NCI-H1092 (cell line): Measurements from ENCODE around the gene KHNYN.

Experiments
- DNase-seq: peaks from one replicate; lab custom pipeline; 2025; lab: John Stamatoyannopoulos, UW

The KHNYN gene

DNA sequence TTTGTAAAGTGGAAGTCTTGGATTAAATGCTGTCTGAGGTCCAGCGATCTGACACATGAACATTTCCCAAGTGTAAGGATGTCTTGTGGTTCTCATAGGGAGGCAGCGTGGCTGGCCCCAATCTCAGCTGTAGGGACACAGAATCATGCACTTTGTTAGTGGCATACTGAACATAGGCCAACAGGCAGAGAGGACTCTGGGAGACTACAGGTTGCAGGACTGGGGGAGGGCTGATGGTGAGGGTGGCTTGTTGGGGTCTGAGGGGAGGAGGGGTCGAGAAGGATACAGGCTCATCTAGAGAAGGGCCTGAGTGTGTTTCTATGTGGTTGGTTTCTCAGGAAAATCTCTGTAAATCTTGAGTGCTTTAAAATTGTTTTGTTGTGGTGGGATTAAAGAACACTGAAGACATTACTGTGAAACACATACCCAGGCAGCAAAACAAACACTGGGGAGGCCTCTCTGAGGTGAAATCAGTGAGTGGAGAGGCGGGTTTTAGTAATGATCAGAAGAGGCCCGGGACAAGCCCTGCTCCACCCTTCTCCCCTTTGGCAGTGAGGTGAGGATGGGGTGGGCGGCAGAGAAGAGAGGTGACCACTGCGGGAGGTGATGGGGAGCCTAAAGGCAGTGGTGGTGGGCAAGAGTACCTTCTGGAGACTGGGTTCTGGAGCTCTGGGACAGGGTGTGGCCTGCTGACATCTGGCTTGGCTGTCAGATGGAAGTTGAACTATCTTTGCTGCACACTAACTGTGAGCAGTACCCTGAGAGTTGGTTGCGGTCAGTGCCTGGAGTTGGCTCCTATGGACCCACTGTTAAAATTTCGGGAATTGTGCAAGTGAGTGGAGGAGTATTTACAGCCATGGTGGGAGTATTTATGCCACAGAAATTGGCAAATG, 27.7 kb upstream of the KHNYN start:
- no peak for DNase-seq

DNA sequence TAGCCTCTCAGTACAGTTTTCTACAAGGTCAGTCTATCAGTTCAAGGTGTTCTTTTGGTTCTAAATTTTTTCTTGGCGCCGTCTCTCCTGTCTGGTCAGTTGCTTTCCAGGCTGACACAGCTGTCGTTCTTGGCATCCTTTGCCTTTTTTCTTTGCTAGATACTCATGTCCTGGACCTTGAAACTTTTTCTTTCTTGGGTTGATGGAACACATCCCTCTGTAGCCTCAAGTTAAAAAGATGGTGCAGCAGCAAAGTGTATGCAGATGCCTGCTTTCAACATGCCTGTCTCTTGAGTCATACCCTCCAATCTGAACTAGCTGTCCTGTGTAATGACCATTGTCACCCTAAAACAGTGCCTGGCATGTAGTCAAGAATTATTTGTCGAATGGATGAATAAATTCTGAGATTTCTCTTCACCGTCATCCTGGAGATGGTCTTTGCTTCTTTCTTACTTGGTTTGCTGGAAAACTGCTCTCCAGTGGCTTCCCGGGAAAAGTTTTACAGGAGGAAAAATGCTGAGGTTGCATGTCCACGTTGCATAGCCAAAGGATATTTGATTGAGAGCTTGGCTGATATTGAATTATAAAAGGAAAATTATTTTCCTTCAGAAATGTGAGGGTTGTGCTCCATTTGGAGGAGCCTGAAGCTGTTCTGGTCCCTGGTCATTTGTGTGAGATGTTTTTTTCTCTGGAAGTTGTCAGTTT, 26.3 kb upstream of the KHNYN start:
- no peak for DNase-seq

DNA sequence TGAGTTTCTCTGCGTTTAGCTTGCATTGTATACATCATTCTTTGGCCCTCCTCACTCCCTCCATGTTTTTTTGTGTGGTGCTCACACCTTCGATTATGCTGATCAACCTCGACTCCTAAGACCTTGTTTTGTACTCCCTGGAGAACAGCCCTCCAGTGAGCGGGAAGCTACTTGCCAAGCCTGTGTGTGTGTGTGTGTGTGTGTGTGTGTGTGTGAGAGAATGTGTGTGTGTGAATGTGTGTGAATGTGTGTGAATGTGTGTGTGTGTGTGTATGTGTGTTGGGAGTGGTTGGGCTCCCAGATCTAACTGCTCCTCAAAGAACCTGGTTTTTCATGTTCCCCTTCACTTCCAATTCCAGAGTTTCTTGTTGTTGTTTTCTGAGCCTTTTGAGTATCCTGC, 24.9 kb upstream of the KHNYN start:
- DNase-seq: no peak

DNA sequence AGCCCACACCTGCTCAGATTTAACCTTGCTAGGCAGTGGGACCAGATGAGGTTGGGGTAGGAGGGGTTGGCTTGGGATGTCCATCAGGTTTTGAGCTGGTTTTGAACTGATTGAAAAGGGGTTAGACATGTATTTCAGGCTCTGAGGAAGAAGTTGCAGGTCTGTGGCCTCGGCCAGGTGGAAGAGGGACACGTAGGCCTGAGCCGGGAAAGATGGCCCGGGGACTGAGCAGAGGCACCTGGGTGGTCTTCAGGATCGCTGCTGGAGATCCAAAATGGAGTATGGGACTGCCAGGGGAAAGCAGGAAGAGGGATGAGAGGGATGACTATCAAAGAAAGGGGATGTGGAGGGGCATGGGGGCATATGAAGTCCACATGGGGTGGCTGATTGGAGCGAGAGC, 23.3 kb upstream of the KHNYN start:
- DNase-seq: no peak

DNA sequence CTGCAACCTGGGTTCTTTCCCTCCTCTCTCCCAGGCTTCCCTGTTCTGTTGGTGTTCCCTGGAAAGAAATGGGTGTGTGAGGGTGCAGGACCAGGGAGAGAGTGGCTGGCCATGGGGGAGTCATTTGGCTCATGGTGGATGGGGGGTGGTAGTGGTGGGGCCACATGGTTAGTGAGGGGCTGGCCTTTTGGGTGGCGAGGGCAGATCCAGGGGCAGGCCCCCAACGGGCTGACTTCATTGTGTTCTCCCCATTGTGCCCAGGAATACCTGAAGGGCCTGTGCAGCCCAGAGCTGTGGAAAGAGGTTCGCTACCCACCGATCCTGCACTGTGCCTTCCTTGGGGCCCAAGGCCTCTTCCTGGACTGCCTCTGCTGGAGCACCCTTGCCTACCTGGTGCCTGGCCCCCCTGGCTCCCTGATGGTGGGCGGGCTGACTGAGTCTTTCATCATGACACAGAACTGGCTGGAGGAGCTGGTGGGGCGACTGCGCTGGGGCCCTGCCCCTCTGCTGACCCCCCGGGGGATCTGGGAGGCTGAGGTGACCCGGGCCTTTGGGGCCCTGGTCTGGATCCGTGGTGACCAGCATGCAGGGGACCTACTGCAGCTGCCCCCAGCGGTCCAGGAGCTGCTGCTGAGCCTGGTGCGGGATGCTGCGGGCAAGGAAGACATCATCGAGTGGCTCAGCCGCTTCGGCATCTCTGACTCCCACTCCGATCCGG, 22.0 kb upstream of the KHNYN start:
- DNase-seq: no peak

DNA sequence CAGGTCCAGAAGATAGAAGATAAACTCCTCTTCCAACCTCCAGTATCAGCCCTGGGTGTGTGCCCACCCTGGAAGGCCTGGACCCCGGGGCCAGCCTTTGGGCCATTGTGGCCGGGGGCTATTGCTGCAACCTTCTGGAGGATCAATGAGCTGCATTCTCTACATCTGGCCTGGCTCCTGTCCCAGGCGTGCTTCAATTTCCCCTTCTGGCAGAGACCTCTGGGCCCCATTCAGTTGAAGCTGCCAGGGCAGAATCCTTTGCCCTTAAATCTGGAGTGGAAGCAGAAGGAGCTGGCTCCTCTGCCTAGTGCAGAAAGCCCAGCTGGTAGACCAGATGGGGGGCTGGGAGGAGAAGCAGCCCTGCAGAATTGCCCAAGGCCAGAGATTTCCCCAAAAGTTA, 21.0 kb upstream of the KHNYN start:
- peak; percentile 52 for DNase-seq

DNA sequence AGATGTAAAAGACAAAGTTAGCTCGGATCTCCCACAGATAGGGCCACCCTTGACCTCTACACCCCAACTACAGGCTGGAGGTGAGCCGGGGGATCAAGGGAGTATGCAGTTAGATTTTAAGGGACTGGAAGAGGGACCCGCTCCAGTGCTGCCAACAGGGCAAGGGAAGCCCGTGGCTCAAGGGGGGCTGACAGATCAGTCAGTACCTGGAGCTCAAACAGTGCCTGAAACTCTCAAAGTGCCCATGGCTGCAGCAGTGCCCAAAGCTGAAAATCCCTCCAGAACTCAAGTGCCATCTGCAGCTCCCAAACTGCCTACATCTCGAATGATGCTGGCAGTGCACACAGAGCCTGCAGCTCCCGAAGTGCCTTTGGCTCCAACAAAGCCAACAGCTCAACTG, 20.6 kb upstream of the KHNYN start:
- DNase-seq: no peak

DNA sequence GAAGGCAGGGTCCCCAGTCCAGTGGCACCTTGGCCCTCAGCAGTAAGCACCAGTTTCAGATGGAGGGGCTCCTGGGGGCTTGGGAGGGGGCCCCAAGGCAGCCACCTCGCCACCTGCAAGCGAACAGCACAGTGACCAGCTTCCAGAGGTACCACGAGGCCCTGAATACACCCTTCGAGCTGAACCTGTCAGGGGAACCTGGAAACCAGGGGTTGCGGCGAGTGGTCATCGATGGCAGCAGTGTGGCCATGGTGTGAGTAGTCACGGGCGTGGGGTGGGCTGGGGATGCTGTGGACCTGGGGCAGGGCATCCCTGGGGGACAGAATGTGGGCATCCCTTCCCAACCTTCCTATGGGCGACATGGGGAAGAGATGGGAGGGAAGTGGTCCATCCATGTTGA, 19.8 kb upstream of the KHNYN start:
- no peak for DNase-seq

DNA sequence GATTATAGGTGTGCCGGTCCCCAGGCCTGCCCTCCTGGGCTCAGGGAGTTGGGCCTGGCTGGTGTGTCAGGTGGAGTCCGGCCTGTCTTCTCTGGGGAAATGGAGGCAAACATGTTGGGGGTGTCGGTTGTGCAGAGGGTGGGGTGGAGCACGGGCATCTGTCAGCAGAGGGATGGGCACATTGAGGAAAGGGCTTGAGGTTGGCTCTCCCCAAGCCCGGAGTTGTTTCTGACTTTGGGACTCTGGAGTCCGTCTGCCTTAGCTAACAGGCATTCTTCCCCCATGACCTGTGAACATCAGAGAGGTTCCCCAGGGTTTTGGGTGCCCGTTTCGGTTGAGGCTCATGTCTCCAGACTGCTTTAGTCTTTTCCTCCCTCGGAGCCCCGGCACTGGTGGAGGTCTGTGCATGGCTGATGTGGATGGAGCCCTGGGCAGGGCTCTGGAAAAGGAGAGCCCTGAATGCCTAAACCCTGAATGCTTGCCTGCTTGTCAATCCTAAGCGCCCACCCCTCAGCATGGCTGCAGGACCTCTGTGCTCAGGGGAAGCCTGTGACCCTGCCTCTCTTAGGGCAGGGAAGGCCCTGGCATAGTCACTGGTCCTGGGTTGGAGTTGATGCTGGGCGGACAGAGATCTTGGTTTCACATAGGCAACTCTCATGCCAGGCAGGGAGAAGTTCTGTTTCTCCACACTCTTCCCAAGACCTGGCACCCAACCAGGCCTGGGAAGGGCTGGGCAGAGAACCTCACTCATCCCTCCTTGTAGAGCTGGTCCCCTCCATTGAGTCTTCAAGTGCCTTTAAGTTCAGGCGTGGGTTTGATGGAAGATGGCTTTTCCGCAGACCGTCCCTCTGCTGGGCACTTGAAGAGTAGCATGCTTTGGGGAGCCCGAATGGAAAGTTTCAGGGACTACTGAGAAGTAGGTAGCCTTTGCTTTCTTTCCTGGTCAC, 18.0 kb upstream of the KHNYN start:
- DNase-seq: peak; percentile 23

DNA sequence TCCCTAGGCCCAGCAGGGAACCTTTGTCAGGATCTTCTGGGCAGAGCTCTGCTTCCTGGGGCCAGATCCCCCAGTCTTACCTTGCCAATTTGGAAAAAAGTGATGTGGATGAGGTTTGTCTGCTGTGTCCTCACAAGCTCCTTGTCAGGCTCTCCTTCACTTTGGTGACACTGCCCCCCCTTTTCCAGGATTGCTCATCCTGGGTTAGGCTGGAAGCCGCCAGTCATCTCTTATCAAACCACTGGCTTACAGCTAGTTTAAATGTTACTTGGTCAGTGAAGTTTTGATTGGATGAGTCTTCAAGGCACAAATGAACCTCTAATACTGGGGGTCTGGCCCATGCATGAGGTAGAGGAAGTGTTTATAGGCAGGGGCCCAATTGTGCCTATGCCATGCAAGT, 15.7 kb upstream of the KHNYN start:
- no peak for DNase-seq

DNA sequence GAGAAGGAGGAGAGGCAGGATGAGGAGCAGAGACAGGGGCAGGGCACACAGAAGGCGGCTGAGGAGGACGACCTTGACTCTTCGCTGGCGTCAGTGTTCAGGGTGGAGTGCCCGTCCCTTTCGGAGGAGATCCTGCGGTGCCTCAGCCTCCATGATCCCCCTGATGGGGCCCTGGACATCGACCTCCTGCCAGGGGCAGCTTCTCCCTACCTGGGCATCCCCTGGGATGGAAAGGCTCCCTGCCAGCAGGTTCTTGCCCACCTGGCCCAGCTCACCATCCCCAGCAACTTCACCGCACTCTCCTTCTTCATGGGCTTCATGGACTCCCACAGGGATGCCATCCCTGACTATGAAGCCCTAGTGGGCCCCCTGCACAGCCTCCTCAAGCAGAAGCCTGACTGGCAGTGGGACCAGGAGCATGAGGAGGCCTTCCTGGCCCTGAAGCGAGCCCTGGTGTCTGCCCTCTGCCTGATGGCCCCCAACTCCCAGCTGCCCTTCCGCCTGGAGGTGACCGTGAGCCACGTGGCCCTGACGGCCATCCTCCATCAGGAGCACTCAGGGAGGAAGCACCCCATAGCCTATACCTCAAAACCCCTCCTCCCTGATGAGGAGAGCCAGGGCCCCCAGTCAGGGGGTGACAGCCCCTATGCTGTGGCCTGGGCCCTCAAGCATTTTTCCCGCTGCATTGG, 14.9 kb upstream of the KHNYN start:
- DNase-seq: no peak

DNA sequence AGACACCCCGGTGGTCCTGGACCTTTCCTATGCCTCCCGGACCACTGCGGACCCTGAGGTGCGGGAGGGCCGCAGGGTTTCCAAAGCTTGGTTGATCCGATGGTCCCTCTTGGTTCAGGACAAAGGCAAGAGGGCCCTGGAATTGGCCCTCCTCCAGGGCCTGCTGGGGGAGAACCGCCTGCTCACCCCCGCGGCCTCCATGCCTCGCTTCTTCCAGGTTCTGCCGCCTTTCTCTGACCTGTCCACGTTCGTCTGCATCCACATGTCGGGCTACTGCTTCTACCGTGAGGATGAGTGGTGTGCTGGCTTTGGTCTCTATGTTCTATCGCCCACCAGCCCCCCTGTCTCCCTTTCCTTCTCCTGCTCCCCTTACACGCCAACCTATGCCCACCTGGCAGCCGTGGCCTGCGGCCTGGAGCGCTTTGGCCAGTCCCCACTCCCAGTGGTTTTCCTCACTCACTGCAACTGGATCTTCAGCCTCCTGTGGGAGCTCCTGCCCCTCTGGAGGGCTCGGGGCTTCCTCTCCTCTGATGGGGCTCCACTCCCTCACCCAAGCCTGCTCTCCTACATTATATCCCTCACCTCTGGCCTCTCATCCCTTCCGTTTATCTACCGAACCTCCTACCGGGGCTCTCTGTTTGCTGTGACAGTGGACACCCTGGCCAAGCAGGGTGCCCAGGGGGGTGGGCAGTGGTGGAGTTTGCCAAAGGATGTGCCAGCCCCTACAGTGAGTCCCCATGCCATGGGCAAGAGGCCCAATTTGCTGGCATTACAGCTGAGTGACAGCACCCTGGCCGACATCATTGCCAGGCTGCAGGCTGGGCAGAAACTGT, 14.1 kb upstream of the KHNYN start:
- DNase-seq: no peak

DNA sequence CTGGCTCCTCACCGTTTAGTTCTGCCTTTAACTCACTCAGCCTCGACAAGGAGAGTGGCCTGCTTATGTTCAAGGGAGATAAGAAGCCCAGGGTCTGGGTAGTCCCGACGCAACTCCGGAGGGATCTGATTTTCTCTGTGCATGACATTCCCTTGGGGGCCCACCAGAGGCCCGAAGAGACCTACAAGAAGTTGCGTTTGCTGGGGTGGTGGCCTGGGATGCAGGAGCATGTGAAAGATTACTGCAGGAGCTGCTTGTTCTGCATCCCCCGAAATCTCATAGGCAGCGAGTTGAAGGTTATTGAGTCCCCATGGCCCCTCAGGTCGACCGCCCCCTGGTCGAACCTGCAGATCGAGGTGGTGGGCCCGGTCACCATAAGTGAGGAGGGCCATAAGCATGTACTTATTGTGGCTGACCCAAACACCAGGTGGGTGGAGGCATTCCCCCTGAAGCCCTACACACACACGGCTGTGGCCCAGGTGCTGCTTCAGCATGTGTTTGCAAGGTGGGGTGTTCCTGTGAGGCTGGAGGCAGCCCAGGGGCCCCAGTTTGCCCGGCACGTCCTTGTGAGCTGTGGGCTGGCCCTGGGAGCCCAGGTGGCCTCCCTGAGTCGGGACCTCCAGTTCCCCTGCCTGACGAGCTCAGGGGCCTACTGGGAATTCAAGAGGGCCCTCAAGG, 13.4 kb upstream of the KHNYN start:
- DNase-seq: no peak

DNA sequence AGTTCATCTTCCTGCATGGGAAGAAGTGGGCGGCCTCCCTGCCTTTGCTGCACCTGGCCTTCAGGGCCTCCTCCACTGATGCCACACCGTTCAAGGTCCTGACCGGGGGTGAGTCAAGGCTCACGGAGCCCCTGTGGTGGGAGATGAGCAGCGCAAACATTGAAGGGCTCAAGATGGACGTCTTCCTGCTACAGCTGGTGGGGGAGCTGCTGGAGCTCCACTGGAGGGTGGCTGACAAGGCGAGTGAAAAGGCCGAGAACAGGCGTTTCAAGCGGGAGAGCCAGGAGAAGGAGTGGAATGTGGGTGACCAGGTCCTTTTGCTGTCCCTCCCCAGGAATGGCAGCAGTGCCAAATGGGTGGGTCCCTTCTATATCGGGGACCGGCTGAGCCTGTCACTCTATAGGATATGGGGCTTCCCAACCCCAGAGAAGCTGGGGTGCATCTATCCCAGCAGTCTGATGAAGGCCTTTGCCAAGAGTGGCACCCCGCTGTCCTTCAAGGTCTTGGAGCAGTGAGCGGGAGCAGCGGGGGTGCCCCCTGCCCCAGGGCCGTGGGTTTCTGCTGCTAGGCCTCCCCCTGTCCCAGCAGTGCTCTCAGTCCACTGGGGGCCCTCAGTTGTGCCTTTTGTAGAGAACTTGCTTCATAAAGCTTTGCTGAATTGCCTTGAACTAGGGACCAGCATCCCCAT, 12.7 kb upstream of the KHNYN start:
- no peak for DNase-seq

DNA sequence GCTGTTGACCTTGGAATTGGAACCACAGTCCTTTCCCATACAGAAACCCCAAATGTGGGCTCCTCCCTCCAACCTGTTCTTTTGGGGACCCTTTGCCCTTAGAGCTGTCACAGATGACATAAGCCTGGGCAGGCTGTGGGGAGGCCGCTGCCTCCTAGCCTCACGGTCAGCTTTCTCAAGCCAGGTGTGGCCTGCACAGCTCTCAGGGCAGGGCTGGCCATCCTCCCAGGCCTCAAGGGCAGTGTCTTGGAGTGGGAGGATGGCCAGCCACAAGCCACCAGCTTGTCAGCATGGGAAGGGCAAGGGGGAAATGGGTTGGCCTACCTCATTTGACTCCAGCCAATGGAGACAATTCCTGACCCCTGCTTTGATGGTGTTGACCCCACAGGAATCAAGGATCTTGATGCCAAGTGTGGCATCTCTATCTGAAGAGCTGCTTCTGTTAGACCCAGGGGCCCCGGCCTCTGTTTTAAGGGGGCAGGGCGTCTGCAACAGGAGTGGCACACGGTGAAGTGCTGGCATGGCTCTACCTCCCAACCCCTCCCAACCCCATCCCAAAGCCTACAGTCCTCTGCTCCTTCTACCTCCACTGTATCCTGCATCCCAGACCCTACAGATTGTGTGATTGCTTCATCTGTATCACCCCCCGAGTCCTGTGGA, 11.8 kb upstream of the KHNYN start:
- DNase-seq: no peak

DNA sequence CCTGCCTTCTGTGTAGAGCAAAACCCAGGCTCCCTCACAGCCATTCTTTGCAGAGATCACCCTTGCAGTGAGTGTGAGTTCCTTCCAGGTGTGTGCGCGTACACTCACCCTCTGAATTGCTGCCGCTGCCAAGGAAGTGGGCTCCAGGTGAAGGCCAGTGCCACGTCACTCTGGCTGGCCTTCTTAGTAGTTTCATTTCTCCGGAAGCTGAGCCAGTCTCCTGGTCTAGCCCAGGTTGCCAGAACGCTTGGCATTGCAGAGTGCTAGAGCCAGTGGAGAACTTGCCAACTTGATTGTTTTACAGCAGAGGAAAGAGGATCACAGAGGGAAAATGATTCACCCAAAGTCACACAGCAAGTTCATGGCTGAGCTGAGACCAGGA, 11.3 kb upstream of the KHNYN start:
- no peak for DNase-seq

DNA sequence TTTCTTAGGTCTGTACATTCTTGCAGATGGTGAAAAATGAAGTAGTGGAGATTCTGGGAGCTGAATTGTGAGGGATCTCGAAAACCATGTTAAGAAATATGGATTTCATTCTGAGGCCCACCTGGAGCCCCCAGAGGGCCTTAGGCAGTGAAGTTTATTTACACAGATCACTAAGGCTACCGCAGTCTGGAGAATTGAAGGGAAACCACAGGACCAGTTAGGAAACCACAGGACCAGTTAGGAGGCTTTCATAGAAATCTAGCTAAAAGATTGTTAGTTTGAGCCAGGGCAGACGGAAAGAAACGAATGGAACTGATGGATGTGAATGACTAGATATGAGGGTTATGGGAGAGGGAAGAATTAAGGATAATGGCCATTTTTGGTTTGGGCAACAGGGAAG, 7.5 kb upstream of the KHNYN start:
- no peak for DNase-seq
